Measurements from ENCODE around the gene REX1BD. TPM values are rescaled to one million over a fixed set of nuclear protein-coding genes. Genes with fewer than 3 reads are reported as not detected.

The REX1BD gene
- total RNA-seq, 1 experiment from 2014 or later: 89.3 TPM

- DNase-seq (ENCODE audit: low read depth): no peak
Observed at GRCh38 chr19:18613589-18614234, 25.1 kb downstream of the REX1BD start.

- DNase-seq (ENCODE audit: low read depth): no peak
Observed at GRCh38 chr19:18616023-18616422, 27.4 kb downstream of the REX1BD start.

GRCh38 chr19:18617562-18617961 is 29.0 kb downstream of the REX1BD start:
- no peak for DNase-seq (ENCODE audit: low read depth)

- DNase-seq (ENCODE audit: low read depth): no peak
Observed at GRCh38 chr19:18618236-18618635, 29.6 kb downstream of the REX1BD start.

GRCh38 chr19:18620311-18620710 is 31.7 kb downstream of the REX1BD start:
- DNase-seq (ENCODE audit: low read depth): no peak

- no peak for DNase-seq (ENCODE audit: low read depth)
Observed at GRCh38 chr19:18620902-18621301, 32.3 kb downstream of the REX1BD start.

GRCh38 chr19:18626906-18627305 is 38.3 kb downstream of the REX1BD start:
- no peak for DNase-seq (ENCODE audit: low read depth)

- no peak for DNase-seq (ENCODE audit: low read depth)
Observed at GRCh38 chr19:18629166-18630088, 40.8 kb downstream of the REX1BD start.

GRCh38 chr19:18633321-18633720 is 44.7 kb downstream of the REX1BD start:
- no peak for DNase-seq (ENCODE audit: low read depth)

- DNase-seq (ENCODE audit: low read depth): no peak
Observed at GRCh38 chr19:18634612-18635297, 46.2 kb downstream of the REX1BD start.

GRCh38 chr19:18635831-18636182 is 47.2 kb downstream of the REX1BD start:
- no peak for DNase-seq (ENCODE audit: low read depth)

GRCh38 chr19:18636183-18636968 is 47.8 kb downstream of the REX1BD start:
- peak; percentile 93 for DNase-seq (ENCODE audit: low read depth)

GRCh38 chr19:18636969-18637629 is 48.5 kb downstream of the REX1BD start, which contains the start of gene KLHL26:
TSS of gene KLHL26 (plus strand) at chr19:18637028. CDS start at chr19:18637055, 27 bp downstream.
- DNase-seq (ENCODE audit: low read depth): no peak

GRCh38 chr19:18637673-18638630 is 49.4 kb downstream of the REX1BD start:
- no peak for DNase-seq (ENCODE audit: low read depth)

- no peak for DNase-seq (ENCODE audit: low read depth)
Observed at GRCh38 chr19:18639706-18640243, 51.2 kb downstream of the REX1BD start.

All from M059J (cell line).